K562 (cell line): ENCODE results near the gene SOS2.

Source experiments
- CTCF ChIP-seq, 3 experiments: IDR thresholded peaks in 2 of 3; conservative IDR thresholded peaks in 1 of 3; 2 replicates each; pipeline ENCODE4 v1.5.1; 2011 to 2012; ENCODE audit warnings: low read length in 3 of 3, mild to moderate bottlenecking in 3 of 3, control low read depth in 2 of 3, improper control_type of control experiment in 1 of 3, inconsistent platforms in 1 of 3, low read depth in 1 of 3, mixed read lengths in 1 of 3, moderate library complexity in 1 of 3; ENCODE audit not compliant: insufficient read depth in 2 of 3
- E2F1 ChIP-seq: sonication (generic); formaldehyde crosslinking; IDR thresholded peaks from 2 replicates; pipeline ENCODE4 v1.8.1; 2023; ENCODE audit warnings: mild to moderate bottlenecking, missing genetic modification reagents, moderate library complexity
- THRA ChIP-seq: fragments of 450-650 bp; IDR thresholded peaks from 2 replicates; pipeline ENCODE4 v1.6.1; 2017; ENCODE audit warnings: mild to moderate bottlenecking, moderate library complexity

- TF ChIP-seq CTCF (IDR thresholded peaks at IDR 0.05 in 2 of 3, conservative IDR thresholded peaks at IDR 0.05 in 1 of 3; ENCODE audit: insufficient read depth in 2 of 3, low read depth in 1 of 3, low read length in 3 of 3), result no peak
- no peak for TF ChIP-seq E2F1 (CRISPR knock-in tag)
- no peak for TF ChIP-seq THRA
Observed at GRCh38 chr14:50116966-50117365, 114.4 kb downstream of the SOS2 start.
